ENCODE measurements around the gene CFAP65. TPM values are rescaled to one million over a fixed set of nuclear protein-coding genes. Genes with fewer than 3 reads are reported as not detected.

The CFAP65 gene
- total RNA-seq, 1 donor from 2014 or later, result 0.93 TPM

- Mint-ChIP-seq H3K27me3 (ENCODE audit: low read depth) (peaks cover 45% of the 10 kb centered on the region), H3K27ac (ENCODE audit: unreplicated experiment) (no peak overlapping the region), H3K9me3 (no peaks in the 10 kb centered on the region), H3K4me1 (peaks cover 13% of the 10 kb centered on the region), H3K4me3 (no peak overlapping the region), H3K36me3 (ENCODE audit: low read depth) (no peaks in the 10 kb centered on the region)
- no peak for DNase-seq (ENCODE audit: low read depth, low spot score)
- TF ChIP-seq CTCF (conservative IDR thresholded peaks at IDR 0.05), result no peak
Measured at GRCh38 chr2:219030177-219030940, 11.0 kb downstream of the CFAP65 start.

- H3K27me3 Mint-ChIP-seq (ENCODE audit: low read depth), result peaks cover 39% of the 10 kb centered on the region
- H3K4me3 Mint-ChIP-seq, result no peak overlapping the region
- peak; percentile 72 for DNase-seq (ENCODE audit: low read depth, low spot score)
- H3K9me3 Mint-ChIP-seq, result no peaks in the 10 kb centered on the region
- TF ChIP-seq CTCF (conservative IDR thresholded peaks at IDR 0.05), result peak; percentile 95
- no peaks in the 10 kb centered on the region for H3K36me3 Mint-ChIP-seq (ENCODE audit: low read depth)
- H3K27ac Mint-ChIP-seq (ENCODE audit: unreplicated experiment), result no peak overlapping the region
- peaks cover 17% of the 10 kb centered on the region for H3K4me1 Mint-ChIP-seq
Measured at GRCh38 chr2:219029829-219030165, 11.5 kb downstream of the CFAP65 start.

- Mint-ChIP-seq H3K9me3 (no peaks in the 10 kb centered on the region), H3K27ac (ENCODE audit: unreplicated experiment) (peak overlapping the region; percentile 78), H3K4me1 (peaks cover 17% of the 10 kb centered on the region), H3K36me3 (ENCODE audit: low read depth) (no peaks in the 10 kb centered on the region), H3K27me3 (ENCODE audit: low read depth) (peaks cover 33% of the 10 kb centered on the region), H3K4me3 (no peak overlapping the region)
- TF ChIP-seq CTCF (conservative IDR thresholded peaks at IDR 0.05), result no peak
- DNase-seq (ENCODE audit: low read depth, low spot score), result no peak
Measured at GRCh38 chr2:219028996-219029828, 12.1 kb downstream of the CFAP65 start.

- Mint-ChIP-seq H3K4me1 (peaks cover 17% of the 10 kb centered on the region), H3K9me3 (no peaks in the 10 kb centered on the region), H3K4me3 (no peak overlapping the region), H3K27me3 (ENCODE audit: low read depth) (peaks cover 22% of the 10 kb centered on the region), H3K27ac (ENCODE audit: unreplicated experiment) (no peak overlapping the region), H3K36me3 (ENCODE audit: low read depth) (no peaks in the 10 kb centered on the region)
- no peak for DNase-seq (ENCODE audit: low read depth, low spot score)
- TF ChIP-seq CTCF (conservative IDR thresholded peaks at IDR 0.05), result no peak
Measured at GRCh38 chr2:219028141-219028540, 13.2 kb downstream of the CFAP65 start.

GRCh38 chr2:219027511-219028055 is 13.7 kb downstream of the CFAP65 start:
- Mint-ChIP-seq H3K4me1 (peaks cover 17% of the 10 kb centered on the region), H3K9me3 (no peaks in the 10 kb centered on the region)

More at GRCh38 chr2:219027511-219028055, 13.7 kb downstream of the CFAP65 start:
- Mint-ChIP-seq H3K36me3 (ENCODE audit: low read depth) (no peaks in the 10 kb centered on the region), H3K27me3 (ENCODE audit: low read depth) (peaks cover 17% of the 10 kb centered on the region), H3K27ac (ENCODE audit: unreplicated experiment) (no peak overlapping the region), H3K4me3 (no peak overlapping the region)
- no peak for DNase-seq (ENCODE audit: low read depth, low spot score)
- TF ChIP-seq CTCF (conservative IDR thresholded peaks at IDR 0.05), result no peak

Data from neural crest cell (in vitro differentiated cells).